ENCODE results near the gene MPPE1. TPM values are rescaled to one million over a fixed set of nuclear protein-coding genes. Genes with fewer than 3 reads are reported as not detected.

MPPE1 gene
- total and polyA plus RNA-seq, 2 of the 4 experiments (the other 2 are of a cell fraction): 13.8 to 19.9 TPM

GRCh38 chr18:11851146-11851805 is 56.8 kb downstream of the MPPE1 start, which contains the start of gene CHMP1B:
CHMP1B (plus strand) TSS chr18:11851413; CDS start chr18:11851512, 99 bp downstream.
- Histone ChIP-seq H3K4ac (ENCODE audit: low read depth, low read length) (peak within 1 kb of the TSS; percentile 83), H4K91ac (ENCODE audit: insufficient read depth, low read depth, low read length) (peak within 1 kb of the TSS; percentile 74), H3K9me3 (ENCODE audit: control insufficient read depth, insufficient read depth, low read length) (no peaks in the 10 kb centered on the region), H3K14ac (replicated peaks; ENCODE audit: low read depth, low read length) (peak within 1 kb of the TSS; percentile 66), H2BK5ac (ENCODE audit: low read depth, low read length, poor library complexity, severe bottlenecking) (peak within 1 kb of the TSS; percentile 91), H4K5ac (ENCODE audit: low read depth, low read length) (peak within 1 kb of the TSS; percentile 58), H3K36me3 (ENCODE audit: control insufficient read depth, insufficient read depth, low read length) (no peaks in the 10 kb centered on the region; the same call in 1 of the 2 replicates), H3K23ac (ENCODE audit: low read depth, low read length) (peak within 1 kb of the TSS; percentile 82), H3K27me3 (ENCODE audit: control insufficient read depth, insufficient read depth, low read length) (no peaks in the 10 kb centered on the region), H3K9ac (ENCODE audit: low read depth, low read length) (peak within 1 kb of the TSS; percentile 91), H2AFZ (replicated peaks; ENCODE audit: low read length, poor library complexity) (peak within 1 kb of the TSS; percentile 94), H2AK9ac (replicated peaks; ENCODE audit: low read depth, low read length, poor library complexity) (peak within 1 kb of the TSS; percentile 59), H3K4me3 (ENCODE audit: insufficient read depth, low read depth, low read length) (peak within 1 kb of the TSS; percentile 83), H2BK15ac (ENCODE audit: low read depth, low read length) (peak within 1 kb of the TSS; percentile 49; the same call in 2 of the 3 replicates), H3K79me1 (ENCODE audit: low read depth in 1 of 2, low read length in 2 of 2) (peaks cover 2 to 23% of the 10 kb centered on the region in 2 experiments; a peak in 2 of 4 replicates), H3K27ac (ENCODE audit: insufficient read depth, low read length) (peak within 1 kb of the TSS; percentile 84), H4K20me1 (ENCODE audit: insufficient read depth, low read length) (no peaks in the 10 kb centered on the region), H3K18ac (ENCODE audit: low read depth, low read length) (peak within 1 kb of the TSS; percentile 60; the same call in 1 of the 2 replicates), H3K9me1 (ENCODE audit: insufficient read depth, low read length) (peaks cover 2% of the 10 kb centered on the region; the same call in 1 of the 2 replicates), H3K4me1 (ENCODE audit: control insufficient read depth, insufficient read depth, low read length) (peaks cover 10% of the 10 kb centered on the region), H4K8ac (ENCODE audit: low read depth in 2 of 2, low read length in 2 of 2) (peak within 1 kb of the TSS; percentile 87 to 92), H2BK120ac (ENCODE audit: low read depth, low read length) (peak within 1 kb of the TSS; percentile 88), H3K4me2 (ENCODE audit: low read depth, low read length) (peak within 1 kb of the TSS; percentile 85), H2BK20ac (ENCODE audit: low read depth, low read length) (peak within 1 kb of the TSS; percentile 27; the same call in 1 of the 2 replicates), H2AK5ac (ENCODE audit: low read depth, low read length) (peak within 1 kb of the TSS; percentile 87), H3K56ac (ENCODE audit: extremely low read depth, insufficient read depth, low read length) (peak within 1 kb of the TSS; percentile 88)
- TF ChIP-seq MAFK (IDR thresholded peaks at IDR 0.05; ENCODE audit: low read depth, low read length): no peak
- peak; percentile 95 for TF ChIP-seq POLR2A (IDR thresholded peaks at IDR 0.05; ENCODE audit: low read depth, low read length)
- peak; percentile 89 for TF ChIP-seq MAZ (IDR thresholded peaks at IDR 0.05; ENCODE audit: borderline replicate concordance, low read depth, low read length)
- TF ChIP-seq USF2 (IDR thresholded peaks at IDR 0.05; ENCODE audit: low read depth, low read length): peak; percentile 1; the same call in 1 of the 2 replicates
- TF ChIP-seq CHD1 (IDR thresholded peaks at IDR 0.05; ENCODE audit: low read depth, low read length): peak; percentile 99
- TF ChIP-seq MXI1 (IDR thresholded peaks at IDR 0.05; ENCODE audit: borderline replicate concordance, low read depth, low read length): peak; percentile 55; the same call in 1 of the 2 replicates
- TF ChIP-seq SMC3 (IDR thresholded peaks at IDR 0.05; ENCODE audit: low read depth, low read length): no peak
- TF ChIP-seq BHLHE40 (IDR thresholded peaks at IDR 0.05; ENCODE audit: low read depth, low read length): no peak; the same call in 1 of the 2 replicates
- TF ChIP-seq CEBPB (IDR thresholded peaks at IDR 0.05; ENCODE audit: low read depth, low read length): no peak
- TF ChIP-seq FOS (IDR thresholded peaks at IDR 0.05; ENCODE audit: low read depth, low read length): no peak
- TF ChIP-seq ELK1 (IDR thresholded peaks at IDR 0.05; ENCODE audit: borderline replicate concordance, low read depth, low read length): no peak
- TF ChIP-seq RAD21 (IDR thresholded peaks at IDR 0.05; ENCODE audit: low read length): peak; percentile 6; the same call in 1 of the 2 replicates
- TF ChIP-seq CTCF (conservative IDR thresholded peaks at IDR 0.05; ENCODE audit: low read depth, low read length): no peak
- TF ChIP-seq NFE2L2 (IDR thresholded peaks at IDR 0.05; ENCODE audit: low read depth, low read length): peak; percentile 21
- intact Hi-C loops (cut with micrococcal nuclease) (loop anchor here (2.0 to 10.0 kb wide), 5 partner anchors 58 to 188 kb away; partner anchors contain the start of genes IMPA2 and MPPE1), dilution Hi-C loops (cut with HindIII; ENCODE audit: low sequenced_read_pairs, unreplicated experiment) (no loop called here), in situ Hi-C loops (cut with MboI; ENCODE audit: low sequenced_read_pairs) (loop anchor here (10.0 kb wide), 1 partner anchor 434 kb away; no protein-coding TSS in a partner anchor)
- peak; percentile 96 for ATAC-seq (ENCODE audit: low read depth)
- CTCF ChIA-PET: interaction anchor here (1.7 kb wide), 1 partner anchor 20 kb away, joined by 3 read pairs; no protein-coding TSS in a partner anchor
- WGBS, 2 experiments (ENCODE audit: extremely low coverage in 2 of 2, insufficient read length in 1 of 2): 0% methylated on average over 28 of the region's 53 CpGs; no CpG with 5 or more reads in 1 of the 2 experiments
- TSS peak; percentile 50 for BruUV-seq (replicated peaks)
- POLR2A ChIA-PET (ENCODE audit: unreplicated experiment): no interaction called here
- DNase-seq: peak; percentile 98

Measured in IMR-90 (cell line).